PC-9 (cell line): Measurements from ENCODE around the gene TLR4. TPM values are rescaled to one million over a fixed set of nuclear protein-coding genes. Genes with fewer than 3 reads are reported as not detected.
A peak's percentile ranks its signal among the peaks of the same experiment; 100 is the strongest.

Experiments
- BruUV-seq: library from RNA; stranded (reverse); fragments of 400-500 nt; replicated peaks from 2 replicates; lab custom pipeline; 2021; lab: Mats Ljungman, UMichigan
- CTCF ChIA-PET: fragments of 300-600 bp; sonication (Branson Sonifier 250); formaldehyde crosslinking; loops from one replicate; lab custom pipeline; 2022; ENCODE audit warnings: antibody characterized with exemption; lab: Charles Lee
- POLR2A ChIA-PET: fragments of 300-600 bp; sonication (Branson Sonifier 250); formaldehyde crosslinking; loops from one replicate; lab custom pipeline; 2022; ENCODE audit warnings: antibody characterized with exemption; ENCODE audit not compliant: unreplicated experiment; lab: Charles Lee
- DNase-seq, 2 experiments: peaks; one replicate each; pipeline versions ENCODE4 v3.0.0 to v3.0.0-alpha.2; 2015 to 2022; ENCODE audit warnings: mixed read lengths in 1 of 2
- H2AFZ ChIP-seq: fragments of 200-600 bp; sonication (generic); 2 replicates; pipeline ENCODE4 v1.8.1; 2017; ENCODE audit warnings: antibody characterized with exemption
- H3F3A ChIP-seq: fragments of 200-600 bp; sonication (generic); 2 replicates; pipeline ENCODE4 v1.8.1; 2017; ENCODE audit warnings: antibody characterized with exemption, mild to moderate bottlenecking, low read depth; ENCODE audit not compliant: insufficient read depth
- H3K27ac ChIP-seq: fragments of 200-600 bp; sonication (generic); 2 replicates; pipeline ENCODE4 v1.6.1; 2016; ENCODE audit warnings: mixed run types
- H3K27me3 ChIP-seq: fragments of 200-600 bp; sonication (generic); 2 replicates; pipeline ENCODE4 v1.6.1; 2016; ENCODE audit warnings: low read depth, mixed run types; ENCODE audit not compliant: insufficient read depth
- H3K36me3 ChIP-seq: fragments of 200-600 bp; sonication (generic); 2 replicates; pipeline ENCODE4 v1.6.1; 2016; ENCODE audit warnings: low read depth, mixed run types
- H3K4me1 ChIP-seq: fragments of 200-600 bp; sonication (generic); replicated peaks from 2 replicates; pipeline ENCODE4 v1.6.1; 2016; ENCODE audit warnings: mixed run types; ENCODE audit not compliant: insufficient read depth
- H3K4me2 ChIP-seq: fragments of 200-600 bp; sonication (generic); 2 replicates; pipeline ENCODE4 v1.6.1; 2017; ENCODE audit warnings: mixed run types
- H3K4me3 ChIP-seq: fragments of 200-600 bp; sonication (generic); 2 replicates; pipeline ENCODE4 v1.6.1; 2016; ENCODE audit warnings: mixed run types
- H3K79me2 ChIP-seq: fragments of 200-600 bp; sonication (generic); 2 replicates; pipeline ENCODE4 v1.6.1; 2017; ENCODE audit warnings: low read depth, mixed run types
- H3K9me2 ChIP-seq: fragments of 200-600 bp; sonication (generic); 2 replicates; pipeline ENCODE4 v1.8.1; 2017; ENCODE audit warnings: mild to moderate bottlenecking; ENCODE audit not compliant: insufficient read depth
- H3K9me3 ChIP-seq: fragments of 200-600 bp; sonication (generic); 2 replicates; pipeline ENCODE4 v1.8.1; 2016; ENCODE audit warnings: low read depth; ENCODE audit not compliant: insufficient read depth
- H4K20me1 ChIP-seq: fragments of 200-600 bp; sonication (generic); 2 replicates; pipeline ENCODE4 v1.8.1; 2017; ENCODE audit not compliant: insufficient read depth
- EZH2 ChIP-seq: fragments of 200-600 bp; sonication (generic); IDR thresholded peaks from 2 replicates; pipeline ENCODE4 v1.8.0; 2017; ENCODE audit warnings: antibody characterized with exemption, low read depth
- intact Hi-C: fragments of 100-400 bp; cut with micrococcal nuclease; formaldehyde crosslinking; loops from one replicate; pipeline ENCODE4 v1.10.0; 2022; ENCODE audit not compliant: unreplicated experiment
- total RNA-seq: library from RNA; stranded (reverse); gene quantifications from 2 replicates; pipeline ENCODE4 v1.2.3, GENCODE V29; 2021
- TF ChIP-seq, protein P1 (sequence below): fragments of 200-600 bp; sonication (generic); conservative IDR thresholded peaks from 2 replicates; pipeline ENCODE4 v1.6.1; 2017; ENCODE audit warnings: mixed run types, antibody characterized with exemption, mild to moderate bottlenecking, moderate library complexity

Gene TLR4
- total RNA-seq, 1 experiment from 2014 or later: 0.55 TPM

DNA sequence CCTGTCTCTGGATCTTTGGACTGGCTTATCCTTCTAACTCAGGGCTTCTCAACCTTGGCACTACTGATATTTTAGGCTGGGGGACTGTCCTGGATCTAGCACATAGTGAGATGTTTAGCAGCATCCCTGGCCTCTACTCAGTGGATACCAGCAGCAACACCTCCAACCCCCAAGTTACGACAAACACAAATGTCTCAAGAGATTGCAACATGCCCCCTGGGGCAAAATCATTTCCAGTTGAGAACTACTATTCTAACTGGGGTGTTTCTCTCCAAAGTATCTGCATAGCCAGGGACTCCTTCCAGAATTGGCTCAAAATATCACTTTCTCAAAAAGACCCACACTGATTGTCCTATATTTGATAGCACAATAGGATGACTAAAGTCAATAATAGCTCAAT is 7.2 kb upstream of the TLR4 start:
- POLR2A ChIA-PET: no interaction called here
- H3K9me3 ChIP-seq: peaks cover 6% of the 10 kb centered on the region
- no peaks in the 10 kb centered on the region for H3K36me3 ChIP-seq
- H3K9me2 ChIP-seq: no peaks in the 10 kb centered on the region
- H3K4me3 ChIP-seq: no peak overlapping the region
- DNase-seq: no peak
- no peak overlapping the region for H3K27ac ChIP-seq
- no peaks in the 10 kb centered on the region for H3K79me2 ChIP-seq
- no TSS peak for BruUV-seq
- H3K4me1 ChIP-seq: no peaks in the 10 kb centered on the region
- no peaks in the 10 kb centered on the region for H3F3A ChIP-seq
- H3K27me3 ChIP-seq: no peaks in the 10 kb centered on the region
- CTCF ChIA-PET: no interaction called here
- H3K4me2 ChIP-seq: no peak overlapping the region
- H4K20me1 ChIP-seq: no peaks in the 10 kb centered on the region
- H2AFZ ChIP-seq: no peak overlapping the region
- TF ChIP-seq EZH2: no peak
- TF ChIP-seq, protein P1, sequence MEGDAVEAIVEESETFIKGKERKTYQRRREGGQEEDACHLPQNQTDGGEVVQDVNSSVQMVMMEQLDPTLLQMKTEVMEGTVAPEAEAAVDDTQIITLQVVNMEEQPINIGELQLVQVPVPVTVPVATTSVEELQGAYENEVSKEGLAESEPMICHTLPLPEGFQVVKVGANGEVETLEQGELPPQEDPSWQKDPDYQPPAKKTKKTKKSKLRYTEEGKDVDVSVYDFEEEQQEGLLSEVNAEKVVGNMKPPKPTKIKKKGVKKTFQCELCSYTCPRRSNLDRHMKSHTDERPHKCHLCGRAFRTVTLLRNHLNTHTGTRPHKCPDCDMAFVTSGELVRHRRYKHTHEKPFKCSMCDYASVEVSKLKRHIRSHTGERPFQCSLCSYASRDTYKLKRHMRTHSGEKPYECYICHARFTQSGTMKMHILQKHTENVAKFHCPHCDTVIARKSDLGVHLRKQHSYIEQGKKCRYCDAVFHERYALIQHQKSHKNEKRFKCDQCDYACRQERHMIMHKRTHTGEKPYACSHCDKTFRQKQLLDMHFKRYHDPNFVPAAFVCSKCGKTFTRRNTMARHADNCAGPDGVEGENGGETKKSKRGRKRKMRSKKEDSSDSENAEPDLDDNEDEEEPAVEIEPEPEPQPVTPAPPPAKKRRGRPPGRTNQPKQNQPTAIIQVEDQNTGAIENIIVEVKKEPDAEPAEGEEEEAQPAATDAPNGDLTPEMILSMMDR: no peak
- intact Hi-C loops: no loop called here

DNA sequence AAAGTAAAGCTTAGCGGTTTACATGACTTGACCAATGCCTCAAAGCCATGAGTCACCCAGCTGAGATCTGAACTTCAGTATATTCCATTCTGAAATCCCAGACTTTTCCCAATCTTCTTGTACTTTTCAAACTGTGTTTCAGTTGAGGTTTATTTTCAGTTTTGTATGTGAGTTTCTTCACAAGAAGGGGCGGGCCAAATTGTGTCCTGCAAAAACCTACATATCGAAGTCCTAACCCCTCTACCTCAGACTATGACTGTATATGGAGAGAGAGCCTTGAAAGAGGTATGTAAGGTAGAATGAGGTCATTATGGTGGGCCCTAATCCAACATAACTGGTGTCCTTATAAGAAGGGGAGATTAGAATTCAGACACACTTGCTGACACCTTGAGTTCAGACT is 666 bp upstream of the TLR4 start:
- peak overlapping the region; percentile 85 for H3K4me2 ChIP-seq
- H3K4me3 ChIP-seq: peak overlapping the region; percentile 56
- POLR2A ChIA-PET: no interaction called here

DNA sequence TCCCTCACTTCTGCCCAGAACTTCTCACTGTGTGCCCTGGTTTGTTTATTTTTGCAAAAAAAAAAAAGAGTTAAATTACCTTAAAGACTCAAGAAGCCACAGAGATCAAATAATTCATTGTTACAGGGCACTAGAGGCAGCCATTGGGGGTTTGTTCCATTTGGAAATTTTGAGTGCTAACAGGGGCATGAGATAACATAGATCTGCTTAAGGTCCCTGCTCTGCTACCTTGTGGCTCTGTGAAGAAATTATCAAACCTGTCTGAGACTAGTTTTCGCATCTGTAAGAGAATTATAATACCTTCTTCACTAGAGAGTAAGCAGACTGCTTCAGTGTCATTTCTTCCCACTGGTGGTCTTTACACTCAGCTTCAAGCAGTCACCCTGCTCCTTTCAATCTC is 394 bp downstream of the TLR4 start:
- peak overlapping the region; percentile 85 for H3K4me2 ChIP-seq
- no peak for DNase-seq
- CTCF ChIA-PET: no interaction called here

More for the DNA sequence above, 666 bp upstream of the TLR4 start:
- H3K4me1 ChIP-seq: peaks cover 42% of the 10 kb centered on the region
- peak overlapping the region; percentile 80 for H2AFZ ChIP-seq
- H3K9me2 ChIP-seq: no peaks in the 10 kb centered on the region
- H3F3A ChIP-seq: peaks cover 26% of the 10 kb centered on the region
- peaks cover 12% of the 10 kb centered on the region; the same call in 1 of the 2 replicates for H3K79me2 ChIP-seq
- H3K27ac ChIP-seq: peak overlapping the region; percentile 89
- H4K20me1 ChIP-seq: no peaks in the 10 kb centered on the region
- no peak for DNase-seq
- no peaks in the 10 kb centered on the region for H3K27me3 ChIP-seq
- H3K36me3 ChIP-seq: peaks cover 7% of the 10 kb centered on the region; the same call in 1 of the 2 replicates
- TF ChIP-seq, protein P1: no peak
- TF ChIP-seq EZH2: no peak
- BruUV-seq: no TSS peak
- CTCF ChIA-PET: no interaction called here
- intact Hi-C loops: no loop called here
- peaks cover 19% of the 10 kb centered on the region for H3K9me3 ChIP-seq

More for the DNA sequence above, 394 bp downstream of the TLR4 start:
- TF ChIP-seq, protein P1: no peak
- no peak for TF ChIP-seq EZH2
- H3K4me1 ChIP-seq: peaks cover 42% of the 10 kb centered on the region
- no TSS peak for BruUV-seq
- POLR2A ChIA-PET: no interaction called here
- peaks cover 12% of the 10 kb centered on the region; the same call in 1 of the 2 replicates for H3K79me2 ChIP-seq
- peaks cover 19% of the 10 kb centered on the region for H3K9me3 ChIP-seq
- peak overlapping the region; percentile 56 for H3K4me3 ChIP-seq
- intact Hi-C loops: no loop called here
- H3K27ac ChIP-seq: peak overlapping the region; percentile 89
- no peaks in the 10 kb centered on the region for H3K27me3 ChIP-seq
- H2AFZ ChIP-seq: peak overlapping the region; percentile 80
- peaks cover 26% of the 10 kb centered on the region for H3F3A ChIP-seq
- H3K36me3 ChIP-seq: peaks cover 7% of the 10 kb centered on the region; the same call in 1 of the 2 replicates
- H3K9me2 ChIP-seq: no peaks in the 10 kb centered on the region
- no peaks in the 10 kb centered on the region for H4K20me1 ChIP-seq
